Measurements from ENCODE around the gene PKIG. TPM values are rescaled to one million over a fixed set of nuclear protein-coding genes. Genes with fewer than 3 reads are reported as not detected.

Gene PKIG
- total RNA-seq, 2 donors from 2014 or later = 61.5 to 77.6 TPM

DNA sequence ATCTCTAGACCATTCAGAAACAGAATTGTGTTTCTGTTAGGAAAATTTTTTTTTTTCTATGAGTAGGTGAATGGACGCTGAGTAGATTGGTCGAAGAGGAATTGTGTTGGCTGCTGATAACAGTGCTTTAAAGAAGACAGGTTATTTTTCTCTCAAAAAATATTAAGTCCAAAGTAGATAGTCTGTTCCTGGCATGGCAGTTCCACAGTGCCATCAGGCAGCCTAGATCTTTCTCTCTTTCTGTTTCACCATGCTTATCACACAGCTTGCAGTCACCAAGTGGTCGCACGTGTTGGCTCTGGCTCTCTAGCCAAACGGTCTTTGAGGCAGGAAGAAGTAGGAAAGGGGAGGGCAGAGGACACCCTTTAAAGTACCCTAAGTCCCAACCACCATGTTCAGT, 38.1 kb upstream of the PKIG start:
- no peak for DNase-seq
- H3K36me3 ChIP-seq (ENCODE audit: control insufficient read depth, insufficient read depth, low read length) = no peaks in the 10 kb centered on the region
- H3K4me3 ChIP-seq (ENCODE audit: low read length) = no peak overlapping the region
- no peaks in the 10 kb centered on the region for H3K9me3 Mint-ChIP-seq
- no peaks in the 10 kb centered on the region for H3K4me1 ChIP-seq (ENCODE audit: control insufficient read depth, insufficient read depth, low read length)
- TF ChIP-seq, protein P1, sequence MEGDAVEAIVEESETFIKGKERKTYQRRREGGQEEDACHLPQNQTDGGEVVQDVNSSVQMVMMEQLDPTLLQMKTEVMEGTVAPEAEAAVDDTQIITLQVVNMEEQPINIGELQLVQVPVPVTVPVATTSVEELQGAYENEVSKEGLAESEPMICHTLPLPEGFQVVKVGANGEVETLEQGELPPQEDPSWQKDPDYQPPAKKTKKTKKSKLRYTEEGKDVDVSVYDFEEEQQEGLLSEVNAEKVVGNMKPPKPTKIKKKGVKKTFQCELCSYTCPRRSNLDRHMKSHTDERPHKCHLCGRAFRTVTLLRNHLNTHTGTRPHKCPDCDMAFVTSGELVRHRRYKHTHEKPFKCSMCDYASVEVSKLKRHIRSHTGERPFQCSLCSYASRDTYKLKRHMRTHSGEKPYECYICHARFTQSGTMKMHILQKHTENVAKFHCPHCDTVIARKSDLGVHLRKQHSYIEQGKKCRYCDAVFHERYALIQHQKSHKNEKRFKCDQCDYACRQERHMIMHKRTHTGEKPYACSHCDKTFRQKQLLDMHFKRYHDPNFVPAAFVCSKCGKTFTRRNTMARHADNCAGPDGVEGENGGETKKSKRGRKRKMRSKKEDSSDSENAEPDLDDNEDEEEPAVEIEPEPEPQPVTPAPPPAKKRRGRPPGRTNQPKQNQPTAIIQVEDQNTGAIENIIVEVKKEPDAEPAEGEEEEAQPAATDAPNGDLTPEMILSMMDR (conservative IDR thresholded peaks at IDR 0.05) = no peak
- no peak overlapping the region for H3K4me3 Mint-ChIP-seq
- no peaks in the 10 kb centered on the region for H3K36me3 Mint-ChIP-seq (ENCODE audit: low read depth)
- no peaks in the 10 kb centered on the region for H3K9me3 ChIP-seq (ENCODE audit: control insufficient read depth, low read length)
- no peak overlapping the region for H3K9ac ChIP-seq (ENCODE audit: extremely low read depth, low read length, poor library complexity, severe bottlenecking)
- no peaks in the 10 kb centered on the region for H3K27me3 Mint-ChIP-seq (ENCODE audit: insufficient read depth)
- WGBS, 2 experiments (ENCODE audit: insufficient coverage in 1 of 2, insufficient read length in 1 of 2) = 88 to 100% methylated on average over 2 to 5 of the region's 5 CpGs
- no peaks in the 10 kb centered on the region for H3K27me3 ChIP-seq (ENCODE audit: control insufficient read depth, insufficient read depth, low read length, poor library complexity, severe bottlenecking)
- no peak overlapping the region for H3K27ac ChIP-seq (ENCODE audit: low read depth, low read length)
- peaks cover 16% of the 10 kb centered on the region for H3K4me1 Mint-ChIP-seq
- H3K27ac Mint-ChIP-seq = peak overlapping the region; percentile 61

DNA sequence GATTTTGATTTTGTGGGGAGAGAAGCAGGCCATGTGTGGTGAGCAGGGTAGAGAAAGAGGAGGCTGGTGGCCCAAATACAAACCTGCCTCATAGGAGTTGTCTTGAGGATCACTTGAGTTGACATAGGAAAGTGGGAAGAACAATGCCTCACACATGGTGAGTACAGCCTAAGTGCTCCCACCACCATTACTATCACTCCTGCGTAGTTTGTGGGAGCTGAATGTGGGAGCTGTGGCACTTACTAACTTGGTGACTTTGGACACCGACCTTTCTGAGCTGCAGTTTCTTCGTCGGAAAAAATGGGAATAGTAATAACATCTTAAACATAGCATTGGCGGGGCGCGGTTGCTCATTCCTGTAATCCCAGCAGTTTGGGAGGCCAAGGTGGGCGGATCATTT, 35.0 kb upstream of the PKIG start:
- TF ChIP-seq, protein P1 (conservative IDR thresholded peaks at IDR 0.05) = no peak
- H3K9ac ChIP-seq (ENCODE audit: extremely low read depth, low read length, poor library complexity, severe bottlenecking) = no peak overlapping the region
- H3K4me1 Mint-ChIP-seq = peaks cover 12% of the 10 kb centered on the region
- no peaks in the 10 kb centered on the region for H3K9me3 Mint-ChIP-seq
- H3K27ac Mint-ChIP-seq = no peak overlapping the region
- H3K9me3 ChIP-seq (ENCODE audit: control insufficient read depth, low read length) = no peaks in the 10 kb centered on the region
- H3K27ac ChIP-seq (ENCODE audit: low read depth, low read length) = no peak overlapping the region
- H3K4me1 ChIP-seq (ENCODE audit: control insufficient read depth, insufficient read depth, low read length) = peaks cover 4% of the 10 kb centered on the region
- H3K4me3 ChIP-seq (ENCODE audit: low read length) = no peak overlapping the region
- H3K27me3 ChIP-seq (ENCODE audit: control insufficient read depth, insufficient read depth, low read length, poor library complexity, severe bottlenecking) = no peaks in the 10 kb centered on the region
- no peaks in the 10 kb centered on the region for H3K27me3 Mint-ChIP-seq (ENCODE audit: insufficient read depth)
- 94 to 96% methylated on average over 8 of the region's 8 CpGs for WGBS, 2 experiments (ENCODE audit: insufficient coverage in 1 of 2, insufficient read length in 1 of 2)
- no peaks in the 10 kb centered on the region for H3K36me3 Mint-ChIP-seq (ENCODE audit: low read depth)
- no peaks in the 10 kb centered on the region for H3K36me3 ChIP-seq (ENCODE audit: control insufficient read depth, insufficient read depth, low read length)
- DNase-seq = no peak
- no peak overlapping the region for H3K4me3 Mint-ChIP-seq

DNA sequence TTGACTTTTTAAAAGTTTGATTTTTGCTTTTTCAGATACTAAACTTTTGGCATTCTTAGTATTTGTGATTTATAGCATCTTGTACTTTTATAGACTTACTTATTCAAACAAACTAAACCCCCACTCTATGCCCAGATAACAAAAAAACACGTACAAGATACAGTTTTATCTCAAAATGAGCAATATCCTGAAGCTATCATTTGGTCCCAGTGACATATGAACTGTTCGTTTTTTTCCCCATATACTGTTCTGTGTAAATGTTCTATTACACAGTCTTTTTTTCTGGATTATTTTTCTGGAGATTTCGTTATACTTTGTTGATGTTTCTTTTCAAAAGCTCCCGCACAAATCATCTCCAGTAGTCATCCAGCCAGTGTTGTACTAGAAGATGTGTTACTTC, 33.3 kb upstream of the PKIG start:
- Mint-ChIP-seq H3K27me3 (ENCODE audit: insufficient read depth) (no peaks in the 10 kb centered on the region), H3K9me3 (no peaks in the 10 kb centered on the region), H3K4me3 (no peak overlapping the region), H3K4me1 (peaks cover 22% of the 10 kb centered on the region), H3K36me3 (ENCODE audit: low read depth) (no peaks in the 10 kb centered on the region), H3K27ac (no peak overlapping the region)
- peaks cover 4% of the 10 kb centered on the region for H3K4me1 ChIP-seq (ENCODE audit: control insufficient read depth, insufficient read depth, low read length)
- TF ChIP-seq, protein P1 (conservative IDR thresholded peaks at IDR 0.05) = no peak
- H3K9ac ChIP-seq (ENCODE audit: extremely low read depth, low read length, poor library complexity, severe bottlenecking) = no peak overlapping the region
- H3K4me3 ChIP-seq (ENCODE audit: low read length) = no peak overlapping the region
- WGBS, 2 experiments (ENCODE audit: insufficient coverage in 1 of 2, insufficient read length in 1 of 2) = 96 to 100% methylated on average over 1 to 4 of the region's 4 CpGs
- no peak for DNase-seq
- H3K27ac ChIP-seq (ENCODE audit: low read depth, low read length) = no peak overlapping the region
- no peaks in the 10 kb centered on the region for H3K9me3 ChIP-seq (ENCODE audit: control insufficient read depth, low read length)
- H3K36me3 ChIP-seq (ENCODE audit: control insufficient read depth, insufficient read depth, low read length) = no peaks in the 10 kb centered on the region
- no peaks in the 10 kb centered on the region for H3K27me3 ChIP-seq (ENCODE audit: control insufficient read depth, insufficient read depth, low read length, poor library complexity, severe bottlenecking)
